ENCODE results near the gene SLCO3A1. TPM values are rescaled to one million over a fixed set of nuclear protein-coding genes. Genes with fewer than 3 reads are reported as not detected.

Gene SLCO3A1
- total RNA-seq, 2 experiments from 2014 or later: 2.0 to 2.7 TPM

DNA sequence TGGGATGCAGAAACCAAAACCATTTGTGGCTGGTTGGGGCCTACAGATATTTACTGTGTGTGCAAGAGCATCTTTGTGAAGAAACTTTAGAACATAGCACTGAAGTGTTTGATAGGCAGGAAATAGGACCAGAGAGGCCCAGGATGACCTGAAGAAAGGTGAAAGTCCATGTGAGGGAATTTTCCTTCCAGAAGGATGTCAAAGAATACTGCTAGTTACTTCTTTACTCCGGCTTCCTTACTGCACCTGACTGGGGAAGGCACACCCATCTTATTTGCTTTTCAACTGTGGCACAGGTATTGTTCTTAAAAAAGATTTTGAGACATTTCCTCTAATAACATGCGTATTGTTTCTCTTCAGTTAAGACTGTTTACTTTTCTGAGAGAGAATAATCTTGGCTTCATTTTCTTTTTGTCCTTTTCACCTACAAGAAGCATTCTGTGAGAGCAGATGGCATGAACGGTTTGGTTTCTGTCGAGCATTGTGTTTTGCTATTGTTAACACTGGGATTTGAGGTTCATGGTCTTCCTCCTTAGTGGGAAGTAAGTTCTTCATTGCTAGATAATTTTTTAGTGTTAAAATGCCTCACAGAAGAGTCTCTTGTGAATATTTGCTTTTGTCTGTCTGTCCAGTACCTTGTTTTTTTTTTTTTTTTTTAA, 71.5 kb downstream of the SLCO3A1 start:
- Mint-ChIP-seq H3K36me3 (no peaks in the 10 kb centered on the region), H3K27ac (no peak overlapping the region), H3K9me3 (no peaks in the 10 kb centered on the region), H3K27me3 (no peaks in the 10 kb centered on the region), H3K4me3 (no peak overlapping the region), H3K4me1 (peaks cover 27% of the 10 kb centered on the region)
- no peak for DNase-seq

DNA sequence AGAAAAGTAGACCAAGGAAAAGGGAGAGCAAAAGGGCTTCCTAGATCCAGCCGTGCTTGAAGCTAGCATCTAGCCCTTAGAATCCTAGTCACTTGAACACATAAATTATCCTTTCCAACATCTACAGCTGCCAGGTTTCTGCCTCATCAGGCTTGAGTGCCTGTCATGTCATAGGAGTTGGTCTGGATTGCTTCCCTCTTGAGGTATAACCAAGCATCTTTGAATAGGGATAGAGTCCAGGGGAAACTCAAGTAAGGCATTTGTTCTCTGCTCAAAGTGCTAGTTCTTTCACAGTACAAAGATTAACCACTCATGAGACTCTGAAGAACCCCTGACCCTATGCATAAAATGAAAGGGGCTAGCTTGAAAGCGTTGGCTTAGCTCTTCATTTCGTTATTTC, 72.3 kb downstream of the SLCO3A1 start:
- H3K36me3 Mint-ChIP-seq: no peaks in the 10 kb centered on the region
- peaks cover 27% of the 10 kb centered on the region for H3K4me1 Mint-ChIP-seq

DNA sequence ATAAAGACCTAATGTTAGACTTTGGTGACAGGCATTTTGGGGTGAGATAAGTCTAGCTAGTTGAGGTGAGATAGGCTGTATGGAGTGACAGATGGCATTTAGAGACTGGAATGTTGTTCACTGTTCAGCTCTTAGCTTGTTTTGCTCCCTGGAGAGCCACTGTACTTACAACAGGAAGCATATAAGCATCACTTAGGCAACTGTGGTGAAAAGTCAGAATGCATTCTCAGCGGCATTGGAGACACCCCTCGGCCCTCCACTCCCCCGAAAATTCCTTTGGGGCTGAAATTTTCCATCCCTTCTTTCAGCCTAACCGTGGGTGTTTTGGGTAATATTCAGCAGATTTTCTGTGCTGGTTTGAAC, 73.4 kb downstream of the SLCO3A1 start:
- no peaks in the 10 kb centered on the region for H3K27me3 Mint-ChIP-seq
- DNase-seq: no peak
- peaks cover 20% of the 10 kb centered on the region for H3K4me1 Mint-ChIP-seq
- no peaks in the 10 kb centered on the region for H3K9me3 Mint-ChIP-seq
- H3K36me3 Mint-ChIP-seq: no peaks in the 10 kb centered on the region
- H3K27ac Mint-ChIP-seq: no peak overlapping the region
- H3K4me3 Mint-ChIP-seq: no peak overlapping the region

More for the DNA sequence above, 72.3 kb downstream of the SLCO3A1 start:
- Mint-ChIP-seq H3K4me3 (no peak overlapping the region), H3K27ac (no peak overlapping the region), H3K27me3 (no peaks in the 10 kb centered on the region), H3K9me3 (no peaks in the 10 kb centered on the region)
- no peak for DNase-seq

DNA sequence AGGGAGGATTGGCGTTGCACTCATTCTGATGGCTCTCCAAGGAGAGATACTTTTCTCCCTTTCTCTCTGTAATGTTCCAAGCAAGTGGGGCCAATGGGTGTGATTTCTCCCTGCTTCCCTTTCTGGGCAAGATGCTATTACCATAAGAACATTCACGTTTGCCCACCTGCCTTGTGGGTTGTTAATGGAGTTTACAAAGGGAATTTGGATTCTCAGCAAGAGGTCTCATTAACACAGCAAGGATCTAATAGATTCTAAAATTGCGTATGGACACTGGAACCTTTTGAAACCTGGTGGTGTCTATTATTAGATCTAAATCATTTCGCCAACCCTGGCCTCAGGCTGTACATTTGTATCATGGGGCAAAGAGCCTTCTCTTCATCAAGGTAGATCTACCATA, 74.1 kb downstream of the SLCO3A1 start:
- H3K36me3 Mint-ChIP-seq: no peaks in the 10 kb centered on the region
- no peak overlapping the region for H3K4me3 Mint-ChIP-seq
- no peak overlapping the region for H3K27ac Mint-ChIP-seq
- H3K4me1 Mint-ChIP-seq: peaks cover 18% of the 10 kb centered on the region
- no peaks in the 10 kb centered on the region for H3K9me3 Mint-ChIP-seq
- no peak for DNase-seq
- no peaks in the 10 kb centered on the region for H3K27me3 Mint-ChIP-seq

DNA sequence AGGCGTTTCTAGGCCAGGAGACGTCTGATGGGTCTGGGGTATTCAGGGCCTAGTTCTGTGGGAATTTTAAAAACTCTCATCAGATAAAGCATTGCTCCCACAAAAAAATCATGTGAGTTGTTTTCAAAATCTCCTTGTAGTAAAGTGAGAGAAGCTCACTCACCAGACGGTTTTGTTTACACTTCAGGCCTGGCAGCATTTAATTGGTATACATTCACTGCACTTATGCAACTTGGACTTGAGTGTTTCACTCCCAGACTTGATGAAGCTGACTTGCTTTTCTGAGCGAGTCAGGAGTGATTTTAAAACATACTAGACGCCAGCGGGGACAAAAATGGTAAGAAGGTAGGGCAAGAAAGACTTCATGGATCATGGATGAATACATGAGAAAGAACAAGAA, 75.2 kb downstream of the SLCO3A1 start:
- Mint-ChIP-seq H3K4me1 (peaks cover 18% of the 10 kb centered on the region), H3K27me3 (no peaks in the 10 kb centered on the region), H3K36me3 (no peaks in the 10 kb centered on the region), H3K27ac (no peak overlapping the region), H3K4me3 (no peak overlapping the region), H3K9me3 (no peaks in the 10 kb centered on the region)
- DNase-seq: no peak

DNA sequence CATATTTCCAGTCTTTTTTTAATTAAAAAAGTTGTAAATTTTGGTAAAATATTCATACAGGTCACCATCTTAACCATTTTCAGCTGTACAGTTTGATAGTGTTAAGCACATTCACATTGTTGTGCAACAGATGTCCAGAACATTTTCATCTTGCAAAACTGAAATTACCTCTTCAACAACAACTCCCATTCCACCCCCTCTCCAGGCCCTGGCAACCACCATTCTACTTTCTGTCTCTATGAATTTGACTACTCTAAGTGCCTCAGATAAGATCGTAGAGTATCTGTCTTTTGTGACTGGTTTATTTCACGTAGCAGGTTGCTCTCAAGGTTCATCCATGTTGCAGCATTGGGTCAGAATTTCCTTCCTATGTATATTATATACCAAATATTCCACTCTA, 76.0 kb downstream of the SLCO3A1 start:
- DNase-seq: no peak
- Mint-ChIP-seq H3K36me3 (no peaks in the 10 kb centered on the region), H3K27me3 (no peaks in the 10 kb centered on the region), H3K4me1 (peaks cover 15% of the 10 kb centered on the region), H3K4me3 (no peak overlapping the region), H3K9me3 (peaks cover 3% of the 10 kb centered on the region), H3K27ac (no peak overlapping the region)

DNA sequence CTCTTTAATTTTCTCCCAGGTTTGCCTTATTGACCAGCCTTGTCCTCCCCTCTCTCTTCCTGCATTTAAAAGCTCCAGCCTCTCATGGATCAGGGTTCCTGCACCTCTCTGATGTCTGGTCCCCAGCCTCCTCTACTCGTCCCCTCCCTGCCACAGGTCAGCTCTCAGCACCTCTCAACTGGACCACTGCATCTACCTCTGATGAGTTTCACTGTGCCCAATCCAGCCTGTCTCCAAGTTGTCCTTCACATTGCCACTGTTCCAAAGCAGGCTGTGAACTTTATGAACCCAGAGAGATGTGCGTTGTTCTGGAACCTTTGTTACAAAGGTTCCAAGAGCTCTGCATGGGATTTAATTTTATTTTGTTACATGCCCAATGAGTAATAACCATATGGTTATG, 76.6 kb downstream of the SLCO3A1 start:
- H3K27ac Mint-ChIP-seq: no peak overlapping the region

DNA sequence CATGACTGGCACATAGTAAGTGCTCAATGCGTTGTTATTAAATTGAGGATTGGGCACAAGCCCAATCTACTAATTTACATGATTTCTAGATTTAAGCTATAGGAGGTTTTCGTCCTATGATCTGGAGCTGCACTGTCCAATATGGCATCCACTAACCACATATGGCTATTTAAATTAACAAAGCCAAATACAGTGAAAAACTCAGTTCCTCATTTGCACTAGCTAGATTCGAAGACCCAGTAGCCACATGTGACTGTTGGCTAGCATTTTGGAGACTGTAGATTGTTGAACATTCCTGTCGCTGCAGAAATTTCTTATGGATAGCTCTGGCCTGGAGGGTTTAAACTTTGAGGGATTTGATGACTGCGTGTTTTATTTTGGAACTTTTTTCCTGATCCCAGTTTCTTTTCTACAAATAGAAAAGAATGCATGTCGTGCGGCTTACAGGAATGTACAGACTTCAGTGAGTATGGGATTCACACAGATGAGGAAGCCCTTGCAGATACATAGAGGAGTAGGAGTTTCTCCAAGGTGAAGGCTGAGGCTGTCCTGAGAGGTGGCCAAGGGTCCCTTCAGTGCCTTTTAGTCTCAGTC, 82.8 kb downstream of the SLCO3A1 start:
- peaks cover 3% of the 10 kb centered on the region for H3K9me3 Mint-ChIP-seq
- no peak overlapping the region for H3K4me3 Mint-ChIP-seq
- no peaks in the 10 kb centered on the region for H3K36me3 Mint-ChIP-seq
- no peak overlapping the region for H3K27ac Mint-ChIP-seq
- no peaks in the 10 kb centered on the region for H3K27me3 Mint-ChIP-seq
- no peak for DNase-seq
- peaks cover 11% of the 10 kb centered on the region for H3K4me1 Mint-ChIP-seq

More for the DNA sequence above, 76.6 kb downstream of the SLCO3A1 start:
- no peak for DNase-seq
- Mint-ChIP-seq H3K4me1 (peaks cover 9% of the 10 kb centered on the region), H3K9me3 (peaks cover 3% of the 10 kb centered on the region), H3K27me3 (no peaks in the 10 kb centered on the region), H3K36me3 (no peaks in the 10 kb centered on the region), H3K4me3 (no peak overlapping the region)

DNA sequence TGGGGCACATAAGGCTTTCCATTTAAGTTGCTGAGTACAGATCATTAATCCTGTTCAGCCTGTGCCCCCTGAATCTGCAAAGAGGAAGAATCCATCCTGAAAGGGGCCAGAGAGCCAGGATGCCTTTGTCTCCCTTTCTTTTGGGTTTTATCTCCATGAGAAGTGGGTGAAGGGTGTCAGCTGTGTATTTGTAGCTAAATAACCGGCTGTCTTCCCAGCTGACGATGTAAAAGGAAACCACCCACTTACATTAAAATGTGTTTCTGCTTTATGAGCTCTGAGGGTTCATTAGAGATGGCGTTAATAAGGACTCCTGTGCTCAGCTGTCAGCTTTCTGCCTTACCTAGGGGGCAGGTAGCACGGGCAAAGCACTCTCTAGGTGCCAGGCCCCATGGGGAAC, 83.4 kb downstream of the SLCO3A1 start:
- H3K27me3 Mint-ChIP-seq: no peaks in the 10 kb centered on the region
- no peaks in the 10 kb centered on the region for H3K36me3 Mint-ChIP-seq
- H3K4me3 Mint-ChIP-seq: no peak overlapping the region
- H3K27ac Mint-ChIP-seq: no peak overlapping the region
- peaks cover 3% of the 10 kb centered on the region for H3K9me3 Mint-ChIP-seq
- H3K4me1 Mint-ChIP-seq: peaks cover 13% of the 10 kb centered on the region
- DNase-seq: no peak

DNA sequence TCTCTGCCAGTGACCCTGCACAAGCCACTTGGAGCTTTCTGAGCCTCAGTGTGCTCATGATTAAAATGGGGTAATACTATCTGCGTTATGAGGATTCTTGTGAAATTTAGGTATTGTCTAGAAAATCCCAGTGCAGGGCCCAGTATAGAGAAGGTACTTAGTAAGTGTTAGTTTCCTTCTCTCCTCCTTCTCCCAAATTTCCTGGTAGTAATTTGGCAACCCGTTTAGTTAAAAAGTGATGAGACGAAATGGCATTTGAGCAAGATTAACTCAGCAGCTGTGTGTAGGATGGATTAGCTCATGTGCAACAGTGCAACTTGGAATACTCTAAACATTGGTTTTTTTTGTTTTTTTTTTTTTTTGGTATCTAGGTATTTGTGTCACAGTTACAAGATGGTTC, 84.6 kb downstream of the SLCO3A1 start:
- Mint-ChIP-seq H3K36me3 (no peaks in the 10 kb centered on the region), H3K9me3 (peaks cover 3% of the 10 kb centered on the region), H3K4me3 (no peak overlapping the region), H3K27ac (no peak overlapping the region), H3K4me1 (peaks cover 17% of the 10 kb centered on the region), H3K27me3 (no peaks in the 10 kb centered on the region)
- DNase-seq: no peak

DNA sequence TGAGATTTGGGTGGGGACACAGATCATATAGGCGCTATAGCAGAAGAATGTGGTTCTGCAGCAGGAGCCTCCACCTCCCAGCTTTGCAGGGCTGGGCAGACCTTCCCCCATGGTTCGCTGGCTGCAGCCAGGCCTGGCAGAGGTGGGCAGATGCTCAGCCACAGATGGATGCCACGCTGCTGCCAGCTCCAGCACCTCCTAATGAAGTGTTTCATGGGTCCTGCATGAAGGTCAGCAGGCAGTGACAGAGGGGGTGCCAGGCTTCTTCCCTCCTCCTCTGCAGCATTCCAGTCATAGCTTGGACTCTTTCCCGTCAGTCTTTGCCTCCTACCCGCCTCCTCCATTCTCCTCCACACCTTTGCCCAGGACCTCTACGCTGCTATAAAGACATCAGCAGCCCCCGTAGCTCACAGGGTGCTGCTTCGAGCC, 85.9 kb downstream of the SLCO3A1 start:
- no peak overlapping the region for H3K27ac Mint-ChIP-seq
- H3K4me1 Mint-ChIP-seq: peaks cover 18% of the 10 kb centered on the region
- DNase-seq: no peak
- H3K27me3 Mint-ChIP-seq: no peaks in the 10 kb centered on the region
- H3K36me3 Mint-ChIP-seq: no peaks in the 10 kb centered on the region
- no peak overlapping the region for H3K4me3 Mint-ChIP-seq
- no peaks in the 10 kb centered on the region for H3K9me3 Mint-ChIP-seq

DNA sequence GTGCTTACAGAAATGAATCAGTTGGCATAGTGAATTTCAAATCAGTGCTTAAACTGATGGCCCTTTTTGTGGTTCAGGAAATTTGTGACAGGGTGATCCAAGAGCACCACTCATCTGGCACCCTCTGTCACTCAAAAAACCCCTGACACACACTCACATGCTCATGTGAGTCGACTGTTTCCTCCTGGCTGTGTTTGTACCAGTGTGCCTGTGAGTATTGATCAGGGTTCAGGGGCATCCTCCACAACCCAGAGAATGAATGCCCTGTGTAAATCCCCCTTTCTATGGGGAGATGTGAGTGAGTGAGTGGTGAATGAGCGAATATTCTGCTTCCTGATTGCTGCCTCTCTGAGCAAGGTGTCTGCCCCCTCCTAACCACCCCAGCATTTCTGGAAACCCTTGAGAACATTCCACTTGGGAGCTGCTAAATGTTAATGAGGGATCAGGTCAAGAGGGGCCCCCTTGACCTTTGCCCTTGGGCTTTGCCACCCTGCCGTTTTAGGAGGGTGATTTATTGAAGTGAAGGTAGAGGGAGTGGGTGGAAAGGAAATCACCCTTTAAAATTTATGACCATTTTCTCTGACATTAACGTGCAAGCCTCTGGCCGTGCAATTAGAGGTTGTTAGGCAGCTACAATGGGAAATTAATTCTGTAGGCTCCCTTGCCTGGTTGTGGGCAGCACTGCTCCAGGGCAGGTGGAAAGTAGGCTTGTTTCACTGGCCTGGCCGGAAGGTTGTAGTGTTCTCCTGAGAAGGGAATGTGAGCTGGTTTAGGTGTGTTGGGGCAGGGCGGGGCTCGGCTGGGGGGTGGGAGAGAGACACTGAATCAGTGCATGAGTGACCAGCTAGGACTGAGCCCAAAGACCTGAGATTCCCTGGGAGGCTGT, 87.2 kb downstream of the SLCO3A1 start:
- Mint-ChIP-seq H3K36me3 (no peaks in the 10 kb centered on the region), H3K9me3 (no peaks in the 10 kb centered on the region), H3K4me3 (no peak overlapping the region), H3K4me1 (peaks cover 13% of the 10 kb centered on the region), H3K27me3 (no peaks in the 10 kb centered on the region), H3K27ac (no peak overlapping the region)
- no peak for DNase-seq

DNA sequence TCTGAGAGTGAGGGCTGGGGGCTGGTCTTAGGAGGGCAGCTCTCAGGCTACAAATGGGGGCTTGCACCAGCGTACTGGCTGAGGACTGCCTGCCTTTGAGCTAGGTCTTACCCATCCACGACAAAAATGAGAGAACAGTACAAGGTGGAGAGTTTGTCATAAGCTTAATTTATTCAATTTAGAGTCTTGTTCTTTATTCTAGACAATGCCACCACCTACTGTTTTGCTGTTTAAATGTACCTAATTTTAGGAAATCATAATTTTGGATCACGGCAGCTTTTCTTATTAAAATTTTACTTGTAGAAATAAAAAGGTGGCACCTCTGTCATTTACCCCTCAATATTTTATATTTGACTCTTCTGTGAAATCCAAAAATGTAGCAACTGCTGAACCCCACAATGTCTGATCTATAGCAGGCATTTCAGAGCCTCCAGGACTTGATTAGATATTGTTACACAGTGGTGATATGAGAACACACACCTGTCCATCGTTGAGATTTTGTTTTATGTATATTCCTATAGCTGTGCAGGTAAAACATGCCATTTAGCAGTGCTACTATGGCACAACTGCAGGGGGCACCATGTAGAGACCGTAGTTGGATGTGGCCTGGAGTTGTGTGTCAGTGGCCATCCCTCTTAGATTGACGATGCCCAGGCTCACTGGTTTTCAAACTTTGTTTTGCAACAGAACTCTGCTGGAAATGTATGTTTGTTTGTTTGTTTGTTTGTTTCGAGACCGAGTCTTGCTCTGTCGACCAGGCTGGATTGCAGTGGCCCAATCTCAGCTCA, 88.6 kb downstream of the SLCO3A1 start:
- H3K36me3 Mint-ChIP-seq: no peaks in the 10 kb centered on the region
- H3K4me3 Mint-ChIP-seq: no peak overlapping the region
- no peak overlapping the region for H3K27ac Mint-ChIP-seq
- DNase-seq: no peak
- no peaks in the 10 kb centered on the region for H3K27me3 Mint-ChIP-seq
- H3K9me3 Mint-ChIP-seq: no peaks in the 10 kb centered on the region
- peaks cover 16% of the 10 kb centered on the region for H3K4me1 Mint-ChIP-seq

DNA sequence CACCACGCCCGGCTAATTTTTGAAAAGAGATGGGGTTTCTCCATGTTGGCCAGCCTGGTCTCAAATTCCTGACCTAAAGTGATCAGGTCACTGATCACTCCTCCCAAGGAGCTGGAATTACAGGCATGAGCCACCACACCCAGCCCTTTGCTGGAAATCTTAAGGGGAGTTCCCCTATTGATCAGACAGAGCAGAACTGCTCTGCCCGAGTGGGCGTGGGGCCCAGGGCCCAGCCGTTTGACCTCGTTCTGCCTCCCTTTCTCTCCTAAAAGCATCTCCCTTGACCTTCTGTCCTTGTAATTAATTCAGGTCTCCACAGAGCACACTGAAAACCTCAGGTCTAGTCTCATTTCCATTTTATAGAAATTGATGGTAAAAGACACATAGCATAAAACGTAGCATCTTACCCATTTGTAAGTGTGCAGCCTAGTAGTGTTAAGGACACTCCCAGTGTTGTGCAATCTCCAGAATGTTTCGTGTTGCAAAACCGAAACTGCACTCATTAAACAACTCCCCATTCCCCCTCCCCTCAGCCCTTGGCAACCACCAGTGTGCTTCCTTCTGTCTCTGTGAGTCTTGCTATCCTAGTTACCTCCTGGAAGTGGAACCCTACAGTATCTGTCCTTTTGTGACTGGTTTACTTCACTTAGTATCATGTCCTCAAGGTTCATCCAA, 89.3 kb downstream of the SLCO3A1 start:
- H3K27ac Mint-ChIP-seq: no peak overlapping the region
- H3K36me3 Mint-ChIP-seq: no peaks in the 10 kb centered on the region
- no peaks in the 10 kb centered on the region for H3K27me3 Mint-ChIP-seq
- peaks cover 20% of the 10 kb centered on the region for H3K4me1 Mint-ChIP-seq
- H3K9me3 Mint-ChIP-seq: no peaks in the 10 kb centered on the region
- H3K4me3 Mint-ChIP-seq: peak overlapping the region; percentile 36
- peak; percentile 18 for DNase-seq
